Colonic mucosa (tissue), 4 donors: ENCODE data around the gene CDC26. TPM values are rescaled to one million over a fixed set of nuclear protein-coding genes. Genes with fewer than 3 reads are reported as not detected.

Experiments used
- DNase-seq: peaks from one replicate; pipeline ENCODE4 v3.0.0-alpha.2; 2020
- H3K27ac ChIP-seq: fragments of 200-600 bp; one replicate; pipeline ENCODE4 v1.8.0; 2021
- H3K27me3 ChIP-seq: fragments of 200-600 bp; one replicate; pipeline ENCODE4 v1.8.0; 2021
- H3K36me3 ChIP-seq: fragments of 200-600 bp; one replicate; pipeline ENCODE4 v1.8.0; 2021
- H3K4me1 ChIP-seq: fragments of 200-600 bp; one replicate; pipeline ENCODE4 v1.8.0; 2021; ENCODE audit warnings: mild to moderate bottlenecking
- H3K4me3 ChIP-seq: fragments of 200-600 bp; one replicate; pipeline ENCODE4 v1.8.0; 2021
- H3K9ac ChIP-seq, 2 donors: one replicate each; pipeline ENCODE4 v1.7.0; 2013; ENCODE audit warnings: control low read depth in 2 of 2, low read depth in 2 of 2, low read length in 2 of 2
- H3K9me3 ChIP-seq: fragments of 200-600 bp; one replicate; pipeline ENCODE4 v1.8.0; 2021
- CTCF ChIP-seq: fragments of 200-600 bp; IDR thresholded peaks from one replicate; pipeline ENCODE4 v1.8.0; 2022; ENCODE audit warnings: antibody characterized with exemption, mild to moderate bottlenecking
- intact Hi-C: fragments of 100-400 bp; cut with DNase I; formaldehyde crosslinking; loops from one replicate; pipeline ENCODE4 v1.14.1; 2022
- total RNA-seq, 2 donors: library from RNA; stranded (reverse); fragmentation: NEBNext Ultra II Directional in 1 of 2; extraction: Animal tissue kit (Norgen Biotek cat#: 25700) in 1 of 2; gene quantifications; one replicate each; pipeline ENCODE4 v1.2.1, GENCODE V29; 2021
- donor health status: healthy.
- donor health status: DM: no; HTN: no; CAD: no.
- donor health status: DM: no; HTN: no; CAD: no.

Gene CDC26
- total RNA-seq, 2 donors from 2014 or later, result 30.7 to 31.1 TPM

DNA sequence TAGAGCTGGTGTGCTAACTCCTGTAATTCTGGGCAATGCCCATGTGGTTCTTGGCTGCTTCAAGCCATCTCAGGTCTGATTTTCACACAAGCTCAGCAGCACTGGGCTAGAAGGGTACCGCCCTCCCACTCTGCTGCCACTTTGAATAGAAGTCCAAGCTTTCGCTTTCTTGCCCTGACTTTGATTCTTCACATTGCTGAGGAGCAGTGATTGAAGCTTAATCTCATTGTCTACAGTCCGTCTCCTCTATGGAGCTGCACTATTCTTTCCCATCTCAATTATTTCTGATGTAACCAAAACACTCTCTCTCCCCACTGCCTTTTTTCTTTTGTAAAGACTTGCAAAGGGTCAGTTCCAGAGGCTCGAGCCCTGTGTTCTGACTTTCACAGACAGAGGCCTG lies 40.7 kb upstream of the CDC26 start:
- Histone ChIP-seq H3K4me3 (no peak overlapping the region), H3K9me3 (no peaks in the 10 kb centered on the region), H3K27ac (no peak overlapping the region), H3K36me3 (no peaks in the 10 kb centered on the region), H3K4me1 (no peaks in the 10 kb centered on the region), H3K27me3 (no peaks in the 10 kb centered on the region), H3K9ac (no peak overlapping the region)
- intact Hi-C loops, result loop anchor here (10.0 kb wide), 1 partner anchor 339 kb away; no protein-coding TSS in a partner anchor
- no peak for TF ChIP-seq CTCF
- no peak for DNase-seq

- H3K27me3 ChIP-seq, result no peaks in the 10 kb centered on the region
- H3K27ac ChIP-seq, result no peak overlapping the region
- TF ChIP-seq CTCF, result no peak
- no peaks in the 10 kb centered on the region for H3K4me1 ChIP-seq
- H3K9me3 ChIP-seq, result no peaks in the 10 kb centered on the region
- DNase-seq, result no peak
- H3K4me3 ChIP-seq, result no peak overlapping the region
- H3K36me3 ChIP-seq, result no peaks in the 10 kb centered on the region
- H3K9ac ChIP-seq, result no peak overlapping the region
- intact Hi-C loops, result loop anchor here (10.0 kb wide), 1 partner anchor 340 kb away; no protein-coding TSS in a partner anchor
These were observed 39.9 kb upstream of the CDC26 start for GRCh38 chr9:113315231-113315630.

GRCh38 chr9:113313261-113313660 lies 37.9 kb upstream of the CDC26 start:
- no peak overlapping the region for H3K27ac ChIP-seq
- H3K36me3 ChIP-seq, result no peaks in the 10 kb centered on the region
- no peak overlapping the region for H3K4me3 ChIP-seq
- H3K9ac ChIP-seq, result no peak overlapping the region
- H3K9me3 ChIP-seq, result no peaks in the 10 kb centered on the region
- H3K27me3 ChIP-seq, result no peaks in the 10 kb centered on the region
- no peaks in the 10 kb centered on the region for H3K4me1 ChIP-seq
- no peak for DNase-seq
- intact Hi-C loops, result loop anchor here (10.0 kb wide), 1 partner anchor 342 kb away; no protein-coding TSS in a partner anchor
- TF ChIP-seq CTCF, result no peak

GRCh38 chr9:113311961-113312360 lies 36.6 kb upstream of the CDC26 start:
- DNase-seq, result no peak
- no peaks in the 10 kb centered on the region for H3K4me1 ChIP-seq
- no peak for TF ChIP-seq CTCF
- no peak overlapping the region for H3K9ac ChIP-seq
- H3K4me3 ChIP-seq, result no peak overlapping the region
- H3K27me3 ChIP-seq, result no peaks in the 10 kb centered on the region
- H3K36me3 ChIP-seq, result no peaks in the 10 kb centered on the region
- no peaks in the 10 kb centered on the region for H3K9me3 ChIP-seq
- no peak overlapping the region for H3K27ac ChIP-seq
- intact Hi-C loops, result loop anchor here (2.0 to 10.0 kb wide), 2 partner anchors 91 to 343 kb away; no protein-coding TSS in a partner anchor

- Histone ChIP-seq H3K27ac (no peak overlapping the region), H3K9me3 (no peaks in the 10 kb centered on the region), H3K4me3 (no peak overlapping the region), H3K9ac (no peak overlapping the region), H3K27me3 (no peaks in the 10 kb centered on the region), H3K4me1 (no peaks in the 10 kb centered on the region), H3K36me3 (no peaks in the 10 kb centered on the region)
- TF ChIP-seq CTCF, result no peak
- intact Hi-C loops, result loop anchor here (2.0 to 10.0 kb wide), 2 partner anchors 92 to 344 kb away; no protein-coding TSS in a partner anchor
- no peak for DNase-seq
These were observed 35.2 kb upstream of the CDC26 start for GRCh38 chr9:113310538-113310937.
